HepG2 (cell line): ENCODE results near the gene MTA1. TPM values are rescaled to one million over a fixed set of nuclear protein-coding genes. Genes with fewer than 3 reads are reported as not detected.

Experiments used
- ATAC-seq: fragments of 200-7000 bp; cut with Tn5 transposase; 3 replicates; pipeline ENCODE4 v1.9.1; 2020; ENCODE audit warnings: mild to moderate bottlenecking, moderate library complexity
- BruUV-seq: library from RNA; stranded (reverse); fragments of 400-500 nt; replicated peaks from 2 replicates; lab custom pipeline; 2021; lab: Mats Ljungman, UMichigan
- CTCF ChIA-PET: fragments of 300-600 bp; formaldehyde crosslinking; extraction: SDS; loops from one replicate; lab custom pipeline; 2021; ENCODE audit warnings: low total read pairs, inconsistent platforms, low intra/inter-chr PET ratio; lab: Yijun Ruan, JAX
- POLR2A ChIA-PET: fragments of 350-600 bp; sonication (Branson Sonifier 250); formaldehyde crosslinking; loops from one replicate; lab custom pipeline; 2020; ENCODE audit warnings: antibody characterized with exemption, inconsistent platforms; lab: Yijun Ruan, JAX
- DNase-seq: peaks from one replicate; pipeline ENCODE4 v3.0.0-alpha.2; 2015; ENCODE audit warnings: low spot score
- FAIRE-seq: peaks from 3 replicates; lab custom pipeline; 2011; peaks lifted over from hg19 to GRCh38; lab: Jason Lieb, UNC
- H2AFZ ChIP-seq: one replicate; pipeline ENCODE4 v1.6.1; 2011; ENCODE audit warnings: low read length, inconsistent platforms
- H3K27ac ChIP-seq: fragments of 300-600 bp; 3 replicates; pipeline ENCODE4 v1.8.0; 2011; ENCODE audit warnings: mixed run types, mild to moderate bottlenecking, mixed read lengths, low read length, inconsistent platforms; ENCODE audit not compliant: insufficient read depth; ENCODE audit errors: extremely low read length
- H3K27me3 ChIP-seq, 2 experiments: fragments of 200-600 bp in 1 of 2; 2 replicates in 1 of 2; 3 replicates in 1 of 2; pipeline versions ENCODE4 v1.6.0 to v1.8.0; 2011; ENCODE audit warnings: low read length in 2 of 2, mild to moderate bottlenecking in 2 of 2, moderate library complexity in 2 of 2, inconsistent platforms in 1 of 2; ENCODE audit not compliant: insufficient read depth in 2 of 2, control insufficient read depth in 1 of 2
- H3K36me3 ChIP-seq, 2 experiments: fragments of 200-600 bp in 1 of 2; replicated peaks in 1 of 2; 2 replicates in 1 of 2; 3 replicates in 1 of 2; pipeline versions ENCODE4 v1.5.1 to v1.8.0; 2011; ENCODE audit warnings: low read length in 2 of 2, inconsistent platforms in 1 of 2; ENCODE audit not compliant: insufficient read depth in 2 of 2, control insufficient read depth in 1 of 2
- H3K4me1 ChIP-seq: 2 replicates; pipeline ENCODE4 v1.5.1; 2012; ENCODE audit warnings: low read length, inconsistent platforms; ENCODE audit not compliant: insufficient read depth
- H3K4me2 ChIP-seq: 2 replicates; pipeline ENCODE4 v1.6.0; 2011; ENCODE audit warnings: low read depth, low read length, inconsistent platforms
- H3K4me3 ChIP-seq, 3 experiments: fragments of 200-600 bp in 1 of 3; sonication (generic), shearing (Covaris generic) in 1 of 3; replicated peaks in 1 of 3; 2 replicates each; pipeline ENCODE4 v1.5.1; 2011 to 2016; ENCODE audit warnings: low read length in 3 of 3, inconsistent platforms in 2 of 3, low read depth in 2 of 3, mild to moderate bottlenecking in 2 of 3, control low read depth in 1 of 3, mixed read lengths in 1 of 3; ENCODE audit not compliant: insufficient read depth in 1 of 3
- H3K79me2 ChIP-seq: one replicate; pipeline ENCODE4 v1.6.1; 2011; ENCODE audit warnings: low read length, inconsistent platforms; ENCODE audit not compliant: insufficient read depth
- H3K9ac ChIP-seq: 2 replicates; pipeline ENCODE4 v1.6.0; 2011; ENCODE audit warnings: mild to moderate bottlenecking, low read depth, low read length, inconsistent platforms; ENCODE audit not compliant: insufficient read depth
- H3K9me3 ChIP-seq: 2 replicates; pipeline ENCODE4 v1.5.1; 2012; ENCODE audit warnings: mild to moderate bottlenecking, low read length
- H4K20me1 ChIP-seq: 2 replicates; pipeline ENCODE4 v1.6.0; 2011; ENCODE audit warnings: inconsistent platforms, mild to moderate bottlenecking, low read length, moderate library complexity; ENCODE audit not compliant: insufficient read depth
- CHCHD3 ChIP-seq: sonication (generic); formaldehyde crosslinking; IDR thresholded peaks from 2 replicates; pipeline ENCODE4 v1.8.0; 2022; ENCODE audit warnings: mild to moderate bottlenecking, missing genetic modification reagents, moderate library complexity
- MAFF ChIP-seq: IDR thresholded peaks from 2 replicates; pipeline ENCODE4 v1.6.1; 2011; ENCODE audit warnings: low read depth, low read length, improper control_type of control experiment
- MAFK ChIP-seq, 2 experiments: IDR thresholded peaks in 1 of 2; conservative IDR thresholded peaks in 1 of 2; 2 replicates each; pipeline ENCODE4 v1.6.1; 2011; ENCODE audit warnings: improper control_type of control experiment in 2 of 2, low read length in 2 of 2
- POLR2AphosphoS5 ChIP-seq: IDR thresholded peaks from 2 replicates; pipeline ENCODE4 v1.6.1; 2012; ENCODE audit warnings: low read depth, low read length
- RBM22 ChIP-seq: fragments of 200-400 bp; formaldehyde crosslinking; optimal IDR thresholded peaks from 2 replicates; pipeline ENCODE3; 2017; ENCODE audit warnings: mild to moderate bottlenecking, low read length, moderate library complexity
- SIX1 ChIP-seq: sonication (generic); formaldehyde crosslinking; IDR thresholded peaks from 2 replicates; pipeline ENCODE4 v1.4.0; 2020; ENCODE audit warnings: missing genetic modification reagents, borderline replicate concordance
- TAF15 ChIP-seq: fragments of 200-400 bp; formaldehyde crosslinking; IDR thresholded peaks from one replicate; pipeline ENCODE4 v1.6.1; 2018; ENCODE audit warnings: mild to moderate bottlenecking, low read depth, low read length; ENCODE audit not compliant: poor library complexity, severe bottlenecking
- U2AF1 ChIP-seq: fragments of 200-400 bp; formaldehyde crosslinking; optimal IDR thresholded peaks from 2 replicates; pipeline ENCODE3; 2017; ENCODE audit warnings: mild to moderate bottlenecking, low read depth, low read length
- ZFAT ChIP-seq: sonication (generic); formaldehyde crosslinking; conservative IDR thresholded peaks from 2 replicates; pipeline ENCODE4 v1.8.1; 2023; ENCODE audit warnings: missing genetic modification reagents, inconsistent platforms
- ZMAT3 ChIP-seq: sonication (generic); formaldehyde crosslinking; conservative IDR thresholded peaks from 2 replicates; pipeline ENCODE4 v1.7.0; 2021; ENCODE audit warnings: missing genetic modification reagents
- ZMYM3 ChIP-seq: sonication (generic); formaldehyde crosslinking; IDR thresholded peaks from 2 replicates; pipeline ENCODE4 v1.5.1; 2020; ENCODE audit warnings: mild to moderate bottlenecking, missing genetic modification reagents
- ZNF232 ChIP-seq: sonication (generic); formaldehyde crosslinking; IDR thresholded peaks from 2 replicates; pipeline ENCODE4 v1.4.0; 2020; ENCODE audit warnings: missing genetic modification reagents, borderline replicate concordance
- ZNF678 ChIP-seq: sonication (generic); formaldehyde crosslinking; IDR thresholded peaks from 2 replicates; pipeline ENCODE4 v1.4.0; 2020; ENCODE audit warnings: mild to moderate bottlenecking, missing genetic modification reagents
- WGBS: methylation state at CpG from one replicate; pipeline ENCODE4 v1.1.6; 2017; ENCODE audit warnings: low lambda C conversion rate; 5-methylcytosine and 5-hydroxymethylcytosine counted together
- in situ Hi-C: cut with HindIII; loops from 2 replicates; pipeline ENCODE4 v1.10.0; 2017; ENCODE audit warnings: low pct_unique_long_range_greater_than_20kb; ENCODE audit not compliant: extremely low pct_ligation_motif_present
- intact Hi-C: fragments of 100-400 bp; cut with micrococcal nuclease; formaldehyde crosslinking; loops from one replicate; pipeline ENCODE4 v1.10.0; 2022; ENCODE audit not compliant: unreplicated experiment
- polyA plus RNA-seq, 8 experiments: library from polyadenylated mRNA; depleted of rRNA in 3 of 8; stranded (reverse) in 7 of 8; unstranded in 1 of 8; fragments of >200 nt; fragmentation: Illumina TruSeq in 4 of 8; extraction: Trizol in 4 of 8; gene quantifications; 2 replicates each; pipeline versions ENCODE4 v1.2.1 to v1.2.3, GENCODE V29; 2011 to 2016; ENCODE audit warnings: low read depth in 4 of 8, missing spikeins in 1 of 8, mixed read lengths in 1 of 8; ENCODE audit not compliant: insufficient read depth in 1 of 8
- total RNA-seq, 5 experiments: library from RNA; depleted of rRNA; stranded (reverse); fragments of >200 nt; fragmentation: Illumina TruSeq; extraction: Trizol; gene quantifications; 2 replicates each; pipeline ENCODE4 v1.2.3, GENCODE V29; 2016; ENCODE audit warnings: low read depth in 1 of 5

Gene MTA1
- total and polyA plus RNA-seq, 2 of the 13 experiments (the other 11 are each of a cell fraction or from before 2014, with no cell fraction given) = 35.2 to 85.8 TPM

GRCh38 chr14:105401699-105402098, 17.9 kb upstream of the MTA1 start:
- POLR2A ChIA-PET = no interaction called here
- no peak for DNase-seq
- H3K4me1 ChIP-seq = peaks cover 26% of the 10 kb centered on the region
- CTCF ChIA-PET = no interaction called here
- H3K27me3 ChIP-seq = no peaks in the 10 kb centered on the region; a peak in 2 of 5 replicates
- in situ Hi-C loops (no loop called here), intact Hi-C loops (no loop called here)
- H3K4me2 ChIP-seq = no peak overlapping the region
- 98% methylated on average over 9 of the region's 9 CpGs for WGBS
- no peak for FAIRE-seq
- no peaks in the 10 kb centered on the region for H4K20me1 ChIP-seq
- no peak overlapping the region for H2AFZ ChIP-seq
- no peak overlapping the region for H3K9ac ChIP-seq
- TF ChIP-seq ZNF232 (CRISPR knock-in tag) (no peak), ZFAT (CRISPR knock-in tag) (no peak), ZMYM3 (CRISPR knock-in tag) (no peak), RBM22 (peak; percentile 55), ZMAT3 (CRISPR knock-in tag) (no peak), CHCHD3 (CRISPR knock-in tag) (no peak), POLR2AphosphoS5 (peak; percentile 19; the same call in 1 of the 2 replicates), U2AF1 (no peak), TAF15 (no peak)
- no peak overlapping the region for H3K27ac ChIP-seq
- peaks cover 14% of the 10 kb centered on the region for H3K79me2 ChIP-seq
- peaks cover 0 to 4% of the 10 kb centered on the region in 2 experiments; a peak in 4 of 5 replicates for H3K36me3 ChIP-seq
- H3K9me3 ChIP-seq = no peaks in the 10 kb centered on the region
- ATAC-seq = no peak
- BruUV-seq = no TSS peak
- no peak overlapping the region for H3K4me3 ChIP-seq

- BruUV-seq = no TSS peak
- no peak overlapping the region for H2AFZ ChIP-seq
- CTCF ChIA-PET = no interaction called here
- POLR2A ChIA-PET = interaction anchor here (1.5 kb wide), 1 partner anchor 10 kb away, joined by 12 read pairs; the partner anchor contains the start of gene TEX22
- H3K27ac ChIP-seq = no peak overlapping the region
- TF ChIP-seq MAFK (conservative IDR thresholded peaks at IDR 0.05 in 1 of 2, IDR thresholded peaks at IDR 0.05 in 1 of 2; ENCODE audit: low read length in 2 of 2) (peak; percentile 93 to 95), SIX1 (CRISPR knock-in tag) (no peak), ZNF678 (no peak), MAFF (peak; percentile 93)
- TF ChIP-seq, all 625 proteins: peak for 2
- FAIRE-seq (no peak), DNase-seq (no peak), ATAC-seq (no peak)
- Histone ChIP-seq H3K9ac (no peak overlapping the region), H3K4me3 (no peak overlapping the region), H3K79me2 (no peaks in the 10 kb centered on the region), H3K4me2 (no peak overlapping the region), H3K4me1 (peaks cover 28% of the 10 kb centered on the region), H4K20me1 (no peaks in the 10 kb centered on the region; the same call in 1 of the 2 replicates), H3K36me3 (no peaks in the 10 kb centered on the region), H3K9me3 (no peaks in the 10 kb centered on the region), H3K27me3 (peaks cover 2 to 43% of the 10 kb centered on the region in 2 experiments; a peak in 4 of 5 replicates)
- WGBS = 61% methylated on average over 13 of the region's 13 CpGs
- intact Hi-C loops = no loop called here
- in situ Hi-C loops = no loop called here
Measured at GRCh38 chr14:105408592-105408991, 11.0 kb upstream of the MTA1 start.
